Stimulated activated CD4-positive, alpha-beta T cell treated with anti-CD3 and anti-CD28 coated beads, Interleukin-12 subunit alpha, Interleukin-12 subunit beta, amount 100 ng/mL, for 48 hours (primary cell): ENCODE measurements around the gene FOLR2.

Source experiments
- DNase-seq, 3 donors: peaks; one replicate each; pipeline ENCODE4 v3.0.0-alpha.2; 2020; ENCODE audit warnings: low read depth in 2 of 3, low spot score in 1 of 3

FOLR2 gene

GRCh38 chr11:72239849-72240460, 23.4 kb downstream of the FOLR2 start:
- DNase-seq, result no peak

- DNase-seq, result no peak
Observed at GRCh38 chr11:72240461-72241290, 24.1 kb downstream of the FOLR2 start.

- DNase-seq, result no peak
Observed at GRCh38 chr11:72241291-72241781, 24.7 kb downstream of the FOLR2 start.

- no peak for DNase-seq
Observed at GRCh38 chr11:72242141-72242540, 25.5 kb downstream of the FOLR2 start.

- DNase-seq, result no peak
Observed at GRCh38 chr11:72243173-72244059, 26.8 kb downstream of the FOLR2 start.

- DNase-seq, result no peak
Observed at GRCh38 chr11:72244060-72244360, 27.4 kb downstream of the FOLR2 start, which contains the start of gene PHOX2A. Gene PHOX2A, minus strand, starts transcription at chr11:72244176. Its CDS starts 172 bp downstream, at chr11:72244004.

GRCh38 chr11:72244361-72245262, 28.0 kb downstream of the FOLR2 start:
- DNase-seq, result no peak

GRCh38 chr11:72245263-72245816, 28.7 kb downstream of the FOLR2 start:
- DNase-seq, result no peak

GRCh38 chr11:72247584-72247983, 31.0 kb downstream of the FOLR2 start:
- no peak for DNase-seq

GRCh38 chr11:72249961-72250360, 33.4 kb downstream of the FOLR2 start:
- no peak for DNase-seq

- no peak for DNase-seq
Observed at GRCh38 chr11:72250661-72251464, 34.3 kb downstream of the FOLR2 start.

GRCh38 chr11:72251614-72252013, 35.0 kb downstream of the FOLR2 start:
- DNase-seq, result no peak

GRCh38 chr11:72253392-72253791, 36.8 kb downstream of the FOLR2 start:
- no peak for DNase-seq

GRCh38 chr11:72254299-72254993, 37.9 kb downstream of the FOLR2 start:
- DNase-seq, result no peak

GRCh38 chr11:72257570-72257969, 41.0 kb downstream of the FOLR2 start:
- DNase-seq, result no peak

- DNase-seq, result no peak
Observed at GRCh38 chr11:72259490-72259889, 42.9 kb downstream of the FOLR2 start.

GRCh38 chr11:72260574-72260973, 44.0 kb downstream of the FOLR2 start:
- DNase-seq, result no peak

- DNase-seq, result no peak
Observed at GRCh38 chr11:72263361-72263760, 46.8 kb downstream of the FOLR2 start.

- no peak for DNase-seq
Observed at GRCh38 chr11:72265951-72266350, 49.4 kb downstream of the FOLR2 start.
